Activated CD8-positive, alpha-beta memory T cell treated with anti-CD3 and anti-CD28 coated beads for 48 hours (primary cell): ENCODE data around the gene SYTL2.
A peak's percentile ranks its signal among the peaks of the same experiment; 100 is the strongest.
"Not testable (repeated sequence)": the region's sequence is repeated elsewhere in the genome, so short reads cannot be mapped to it uniquely, and the experiment has no call there.

Source experiments
- DNase-seq, 3 experiments: peaks; one replicate each; pipeline ENCODE4 v3.0.0-alpha.2; 2020; ENCODE audit warnings: low read depth in 2 of 3, low spot score in 2 of 3

SYTL2 gene

GRCh38 chr11:85810871-85811611 lies at the start of gene SYTL2:
Gene SYTL2 (minus strand): TSS chr11:85811141. CDS start chr11:85757725, 53,416 bp downstream.
- peak; percentile 49 to 67 (median 60) for DNase-seq

GRCh38 chr11:85859541-85859940 lies 48.6 kb upstream of the SYTL2 start:
- not testable (repeated sequence) for DNase-seq

GRCh38 chr11:85857098-85857497 lies 46.2 kb upstream of the SYTL2 start:
- no peak for DNase-seq

- DNase-seq, result no peak
Observed at GRCh38 chr11:85855341-85855656, 44.4 kb upstream of the SYTL2 start, which contains the start of gene CCDC83. Gene CCDC83 (plus strand): TSS chr11:85855383. CDS start chr11:85865124, 9,741 bp downstream.

- DNase-seq, result peak; percentile 92 to 95 (median 94)
Observed at GRCh38 chr11:85854557-85855340, 43.8 kb upstream of the SYTL2 start.

- DNase-seq, result no peak
Observed at GRCh38 chr11:85854212-85854556, 43.2 kb upstream of the SYTL2 start.

GRCh38 chr11:85853541-85853940 lies 42.6 kb upstream of the SYTL2 start:
- DNase-seq, result not testable (repeated sequence)

- not testable (repeated sequence) for DNase-seq
Observed at GRCh38 chr11:85852754-85853153, 41.8 kb upstream of the SYTL2 start.

- no peak for DNase-seq
Observed at GRCh38 chr11:85848556-85848955, 37.6 kb upstream of the SYTL2 start.

- DNase-seq, result no peak
Observed at GRCh38 chr11:85848006-85848405, 37.1 kb upstream of the SYTL2 start.

- DNase-seq, result no peak
Observed at GRCh38 chr11:85847436-85847835, 36.5 kb upstream of the SYTL2 start.

- no peak for DNase-seq
Observed at GRCh38 chr11:85845124-85845631, 34.2 kb upstream of the SYTL2 start.

- no peak for DNase-seq
Observed at GRCh38 chr11:85844439-85845123, 33.6 kb upstream of the SYTL2 start.

- no peak for DNase-seq
Observed at GRCh38 chr11:85843929-85844328, 33.0 kb upstream of the SYTL2 start.

GRCh38 chr11:85840932-85841331 lies 30.0 kb upstream of the SYTL2 start:
- DNase-seq, result not testable (repeated sequence)

- no peak for DNase-seq
Observed at GRCh38 chr11:85835729-85836128, 24.8 kb upstream of the SYTL2 start.

- no peak for DNase-seq
Observed at GRCh38 chr11:85835263-85835662, 24.3 kb upstream of the SYTL2 start.

GRCh38 chr11:85831050-85831449 lies 20.1 kb upstream of the SYTL2 start:
- DNase-seq, result no peak

GRCh38 chr11:85829172-85829571 lies 18.2 kb upstream of the SYTL2 start:
- no peak for DNase-seq

GRCh38 chr11:85828640-85828978 lies 17.7 kb upstream of the SYTL2 start:
- DNase-seq, result no peak

GRCh38 chr11:85827748-85828639 lies 17.1 kb upstream of the SYTL2 start:
- DNase-seq, result no peak
